Panc1 (cell line): ENCODE measurements around the gene NUP93.

Experiments used
- CTCF ChIP-seq: fragments of 450-650 bp; IDR thresholded peaks from 2 replicates; pipeline ENCODE4 v1.5.1; 2017; ENCODE audit warnings: mild to moderate bottlenecking
- SIN3A ChIP-seq: IDR thresholded peaks from 2 replicates; pipeline ENCODE4 v1.6.1; 2012; ENCODE audit warnings: low read depth, mild to moderate bottlenecking, low read length, moderate library complexity, borderline replicate concordance; ENCODE audit not compliant: insufficient read depth
- TCF7L2 ChIP-seq: IDR thresholded peaks from 2 replicates; pipeline ENCODE4 v1.6.1; 2011; ENCODE audit warnings: mild to moderate bottlenecking, low read depth, low read length, inconsistent platforms
- TF ChIP-seq, protein P1 (sequence below), 2 experiments: IDR thresholded peaks; 2 replicates each; pipeline ENCODE4 v1.6.1; 2011 to 2012; ENCODE audit warnings: low read depth in 2 of 2, control low read depth in 1 of 2, low read length in 1 of 2, mild to moderate bottlenecking in 1 of 2, moderate library complexity in 1 of 2; ENCODE audit not compliant: insufficient read depth in 1 of 2

DNA sequence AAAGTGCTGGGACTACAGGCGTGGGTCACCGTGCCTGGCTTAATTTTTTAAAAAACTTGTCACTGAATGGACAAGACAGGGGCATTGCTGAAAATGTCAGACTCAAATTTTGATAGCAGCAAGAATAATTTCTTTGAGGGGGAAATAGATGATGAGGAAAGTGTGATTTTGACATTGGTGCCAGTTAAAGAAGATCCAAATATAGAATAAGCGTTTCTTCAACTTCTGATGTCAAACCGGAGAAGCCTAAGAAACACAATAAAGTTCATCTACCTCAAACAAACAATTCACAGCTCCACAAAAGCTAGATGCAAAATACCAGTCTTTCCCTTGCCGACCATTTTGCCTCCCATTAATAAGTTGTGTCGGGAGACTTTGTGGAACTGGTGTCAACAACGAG lies 43.2 kb upstream of the NUP93 start:
- TF ChIP-seq CTCF (no peak), SIN3A (no peak), TCF7L2 (no peak)
- TF ChIP-seq, protein P1, sequence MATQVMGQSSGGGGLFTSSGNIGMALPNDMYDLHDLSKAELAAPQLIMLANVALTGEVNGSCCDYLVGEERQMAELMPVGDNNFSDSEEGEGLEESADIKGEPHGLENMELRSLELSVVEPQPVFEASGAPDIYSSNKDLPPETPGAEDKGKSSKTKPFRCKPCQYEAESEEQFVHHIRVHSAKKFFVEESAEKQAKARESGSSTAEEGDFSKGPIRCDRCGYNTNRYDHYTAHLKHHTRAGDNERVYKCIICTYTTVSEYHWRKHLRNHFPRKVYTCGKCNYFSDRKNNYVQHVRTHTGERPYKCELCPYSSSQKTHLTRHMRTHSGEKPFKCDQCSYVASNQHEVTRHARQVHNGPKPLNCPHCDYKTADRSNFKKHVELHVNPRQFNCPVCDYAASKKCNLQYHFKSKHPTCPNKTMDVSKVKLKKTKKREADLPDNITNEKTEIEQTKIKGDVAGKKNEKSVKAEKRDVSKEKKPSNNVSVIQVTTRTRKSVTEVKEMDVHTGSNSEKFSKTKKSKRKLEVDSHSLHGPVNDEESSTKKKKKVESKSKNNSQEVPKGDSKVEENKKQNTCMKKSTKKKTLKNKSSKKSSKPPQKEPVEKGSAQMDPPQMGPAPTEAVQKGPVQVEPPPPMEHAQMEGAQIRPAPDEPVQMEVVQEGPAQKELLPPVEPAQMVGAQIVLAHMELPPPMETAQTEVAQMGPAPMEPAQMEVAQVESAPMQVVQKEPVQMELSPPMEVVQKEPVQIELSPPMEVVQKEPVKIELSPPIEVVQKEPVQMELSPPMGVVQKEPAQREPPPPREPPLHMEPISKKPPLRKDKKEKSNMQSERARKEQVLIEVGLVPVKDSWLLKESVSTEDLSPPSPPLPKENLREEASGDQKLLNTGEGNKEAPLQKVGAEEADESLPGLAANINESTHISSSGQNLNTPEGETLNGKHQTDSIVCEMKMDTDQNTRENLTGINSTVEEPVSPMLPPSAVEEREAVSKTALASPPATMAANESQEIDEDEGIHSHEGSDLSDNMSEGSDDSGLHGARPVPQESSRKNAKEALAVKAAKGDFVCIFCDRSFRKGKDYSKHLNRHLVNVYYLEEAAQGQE (IDR thresholded peaks at IDR 0.05; ENCODE audit: insufficient read depth in 1 of 2, low read depth in 2 of 2, low read length in 1 of 2): no peak
